ENCODE results near the gene OBSCN. TPM values are rescaled to one million over a fixed set of nuclear protein-coding genes. Genes with fewer than 3 reads are reported as not detected.

Gene OBSCN
- total and polyA plus RNA-seq, 4 donors: 0.54 to 5.6 (median 2.7) TPM

- DNase-seq (ENCODE audit: low spot score): no peak
- no peaks in the 10 kb centered on the region for H3K27me3 ChIP-seq (ENCODE audit: control insufficient read depth in 4 of 4, insufficient read depth in 4 of 4, low read length in 3 of 4)
Measured at GRCh38 chr1:228365271-228366061, 157.6 kb downstream of the OBSCN start.

More at GRCh38 chr1:228365271-228366061, 157.6 kb downstream of the OBSCN start:
- no peaks in the 10 kb centered on the region for H3K36me3 ChIP-seq (ENCODE audit: control insufficient read depth in 4 of 4, insufficient read depth in 3 of 4, low read depth in 1 of 4, low read length in 3 of 4)
- H3K27ac ChIP-seq (ENCODE audit: low read depth in 1 of 2, low read length in 2 of 2): no peak overlapping the region
- no peak overlapping the region for H3K9ac ChIP-seq (ENCODE audit: low read depth in 1 of 2, low read length in 2 of 2)
- H3K9me3 ChIP-seq (ENCODE audit: control insufficient read depth in 4 of 4, low read length in 3 of 4): no peaks in the 10 kb centered on the region
- peaks cover 0 to 3% (median 0%) of the 10 kb centered on the region in 4 donors for H3K4me1 ChIP-seq (ENCODE audit: control insufficient read depth in 4 of 4, insufficient read depth in 4 of 4, low read length in 3 of 4)
- WGBS: 89% methylated on average over 20 of the region's 20 CpGs
- no peak for TF ChIP-seq HNF4G (IDR thresholded peaks at IDR 0.05)
- no peak for TF ChIP-seq HNF4A (conservative IDR thresholded peaks at IDR 0.05)
- TF ChIP-seq NR2F2 (IDR thresholded peaks at IDR 0.05): no peak
- no peak for TF ChIP-seq FOXA2 (IDR thresholded peaks at IDR 0.05)
- TF ChIP-seq RXRA (IDR thresholded peaks at IDR 0.05): no peak
- TF ChIP-seq EGR1 (IDR thresholded peaks at IDR 0.05; ENCODE audit: low read depth in 2 of 2): no peak
- TF ChIP-seq RAD21 (IDR thresholded peaks at IDR 0.05): no peak
- TF ChIP-seq, protein P1, sequence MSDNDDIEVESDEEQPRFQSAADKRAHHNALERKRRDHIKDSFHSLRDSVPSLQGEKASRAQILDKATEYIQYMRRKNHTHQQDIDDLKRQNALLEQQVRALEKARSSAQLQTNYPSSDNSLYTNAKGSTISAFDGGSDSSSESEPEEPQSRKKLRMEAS (IDR thresholded peaks at IDR 0.05): no peak
- TF ChIP-seq ATF3 (IDR thresholded peaks at IDR 0.05): no peak
- TF ChIP-seq TAF1 (conservative IDR thresholded peaks at IDR 0.05): no peak
- TF ChIP-seq JUND (IDR thresholded peaks at IDR 0.05): no peak
- TF ChIP-seq YY1 (IDR thresholded peaks at IDR 0.05): no peak
- TF ChIP-seq, protein P2, sequence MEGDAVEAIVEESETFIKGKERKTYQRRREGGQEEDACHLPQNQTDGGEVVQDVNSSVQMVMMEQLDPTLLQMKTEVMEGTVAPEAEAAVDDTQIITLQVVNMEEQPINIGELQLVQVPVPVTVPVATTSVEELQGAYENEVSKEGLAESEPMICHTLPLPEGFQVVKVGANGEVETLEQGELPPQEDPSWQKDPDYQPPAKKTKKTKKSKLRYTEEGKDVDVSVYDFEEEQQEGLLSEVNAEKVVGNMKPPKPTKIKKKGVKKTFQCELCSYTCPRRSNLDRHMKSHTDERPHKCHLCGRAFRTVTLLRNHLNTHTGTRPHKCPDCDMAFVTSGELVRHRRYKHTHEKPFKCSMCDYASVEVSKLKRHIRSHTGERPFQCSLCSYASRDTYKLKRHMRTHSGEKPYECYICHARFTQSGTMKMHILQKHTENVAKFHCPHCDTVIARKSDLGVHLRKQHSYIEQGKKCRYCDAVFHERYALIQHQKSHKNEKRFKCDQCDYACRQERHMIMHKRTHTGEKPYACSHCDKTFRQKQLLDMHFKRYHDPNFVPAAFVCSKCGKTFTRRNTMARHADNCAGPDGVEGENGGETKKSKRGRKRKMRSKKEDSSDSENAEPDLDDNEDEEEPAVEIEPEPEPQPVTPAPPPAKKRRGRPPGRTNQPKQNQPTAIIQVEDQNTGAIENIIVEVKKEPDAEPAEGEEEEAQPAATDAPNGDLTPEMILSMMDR (IDR thresholded peaks at IDR 0.05; ENCODE audit: low read depth, low read length, missing input control): no peak
- TF ChIP-seq SP1 (IDR thresholded peaks at IDR 0.05): no peak
- TF ChIP-seq, protein P3, sequence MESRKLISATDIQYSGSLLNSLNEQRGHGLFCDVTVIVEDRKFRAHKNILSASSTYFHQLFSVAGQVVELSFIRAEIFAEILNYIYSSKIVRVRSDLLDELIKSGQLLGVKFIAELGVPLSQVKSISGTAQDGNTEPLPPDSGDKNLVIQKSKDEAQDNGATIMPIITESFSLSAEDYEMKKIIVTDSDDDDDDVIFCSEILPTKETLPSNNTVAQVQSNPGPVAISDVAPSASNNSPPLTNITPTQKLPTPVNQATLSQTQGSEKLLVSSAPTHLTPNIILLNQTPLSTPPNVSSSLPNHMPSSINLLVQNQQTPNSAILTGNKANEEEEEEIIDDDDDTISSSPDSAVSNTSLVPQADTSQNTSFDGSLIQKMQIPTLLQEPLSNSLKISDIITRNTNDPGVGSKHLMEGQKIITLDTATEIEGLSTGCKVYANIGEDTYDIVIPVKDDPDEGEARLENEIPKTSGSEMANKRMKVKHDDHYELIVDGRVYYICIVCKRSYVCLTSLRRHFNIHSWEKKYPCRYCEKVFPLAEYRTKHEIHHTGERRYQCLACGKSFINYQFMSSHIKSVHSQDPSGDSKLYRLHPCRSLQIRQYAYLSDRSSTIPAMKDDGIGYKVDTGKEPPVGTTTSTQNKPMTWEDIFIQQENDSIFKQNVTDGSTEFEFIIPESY (IDR thresholded peaks at IDR 0.05): no peak
- TF ChIP-seq GABPA (IDR thresholded peaks at IDR 0.05 in 1 of 2, conservative IDR thresholded peaks at IDR 0.05 in 1 of 2): no peak
- no peak for TF ChIP-seq FOXA1 (IDR thresholded peaks at IDR 0.05)
- TF ChIP-seq, protein P4, sequence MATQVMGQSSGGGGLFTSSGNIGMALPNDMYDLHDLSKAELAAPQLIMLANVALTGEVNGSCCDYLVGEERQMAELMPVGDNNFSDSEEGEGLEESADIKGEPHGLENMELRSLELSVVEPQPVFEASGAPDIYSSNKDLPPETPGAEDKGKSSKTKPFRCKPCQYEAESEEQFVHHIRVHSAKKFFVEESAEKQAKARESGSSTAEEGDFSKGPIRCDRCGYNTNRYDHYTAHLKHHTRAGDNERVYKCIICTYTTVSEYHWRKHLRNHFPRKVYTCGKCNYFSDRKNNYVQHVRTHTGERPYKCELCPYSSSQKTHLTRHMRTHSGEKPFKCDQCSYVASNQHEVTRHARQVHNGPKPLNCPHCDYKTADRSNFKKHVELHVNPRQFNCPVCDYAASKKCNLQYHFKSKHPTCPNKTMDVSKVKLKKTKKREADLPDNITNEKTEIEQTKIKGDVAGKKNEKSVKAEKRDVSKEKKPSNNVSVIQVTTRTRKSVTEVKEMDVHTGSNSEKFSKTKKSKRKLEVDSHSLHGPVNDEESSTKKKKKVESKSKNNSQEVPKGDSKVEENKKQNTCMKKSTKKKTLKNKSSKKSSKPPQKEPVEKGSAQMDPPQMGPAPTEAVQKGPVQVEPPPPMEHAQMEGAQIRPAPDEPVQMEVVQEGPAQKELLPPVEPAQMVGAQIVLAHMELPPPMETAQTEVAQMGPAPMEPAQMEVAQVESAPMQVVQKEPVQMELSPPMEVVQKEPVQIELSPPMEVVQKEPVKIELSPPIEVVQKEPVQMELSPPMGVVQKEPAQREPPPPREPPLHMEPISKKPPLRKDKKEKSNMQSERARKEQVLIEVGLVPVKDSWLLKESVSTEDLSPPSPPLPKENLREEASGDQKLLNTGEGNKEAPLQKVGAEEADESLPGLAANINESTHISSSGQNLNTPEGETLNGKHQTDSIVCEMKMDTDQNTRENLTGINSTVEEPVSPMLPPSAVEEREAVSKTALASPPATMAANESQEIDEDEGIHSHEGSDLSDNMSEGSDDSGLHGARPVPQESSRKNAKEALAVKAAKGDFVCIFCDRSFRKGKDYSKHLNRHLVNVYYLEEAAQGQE (IDR thresholded peaks at IDR 0.05): no peak
- H3K4me3 ChIP-seq (ENCODE audit: low read depth in 1 of 3, low read length in 3 of 3): no peak overlapping the region
